ENCODE results near the gene PLA2G6. TPM values are rescaled to one million over a fixed set of nuclear protein-coding genes. Genes with fewer than 3 reads are reported as not detected.
A peak's percentile ranks its signal among the peaks of the same experiment; 100 is the strongest.

PLA2G6 gene
- total RNA-seq, 1 donor from 2014 or later, result 52.4 TPM

DNA sequence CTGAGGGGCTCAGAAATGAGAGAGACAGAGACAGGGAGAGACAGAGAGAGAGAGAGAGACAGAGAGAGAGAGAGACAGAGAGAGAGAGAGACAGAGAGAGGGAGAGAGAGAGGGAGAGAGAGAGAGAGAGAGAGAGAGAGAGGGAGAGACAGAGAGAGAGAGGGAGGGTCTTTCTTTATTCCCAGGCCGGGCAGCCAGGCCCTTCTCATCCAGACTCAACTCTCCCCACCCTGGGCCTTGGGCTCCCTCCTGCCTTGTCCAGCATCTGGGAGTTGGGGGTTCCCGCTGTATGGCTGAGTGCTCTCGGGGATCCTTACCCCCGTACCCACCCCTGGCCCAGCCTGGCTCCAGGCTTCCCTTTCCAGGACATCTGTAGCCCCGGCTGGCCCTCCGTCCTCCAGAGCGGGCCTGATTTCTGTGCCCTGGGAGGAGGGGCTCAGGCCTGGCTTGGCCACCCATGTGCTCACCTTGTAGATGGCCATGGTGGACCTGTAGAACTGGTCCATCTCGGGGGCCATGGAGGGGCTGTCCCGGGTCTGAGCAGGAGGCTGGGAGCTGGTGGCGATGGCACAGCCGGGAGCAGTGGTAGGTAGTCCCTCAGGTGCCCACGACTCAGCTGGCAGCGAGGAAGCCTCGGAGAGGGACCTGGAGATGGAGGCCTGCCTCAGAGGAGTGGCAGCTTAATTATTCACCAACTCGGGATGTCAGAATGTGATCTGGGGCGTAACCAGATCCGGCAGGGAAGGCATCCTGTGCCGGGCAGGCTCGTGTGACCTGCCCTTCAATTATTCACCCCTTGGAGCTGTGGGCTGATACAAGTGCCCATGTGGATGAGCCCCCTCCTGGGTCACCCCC lies 71.4 kb downstream of the PLA2G6 start, which contains the start of gene BAIAP2L2:
Gene BAIAP2L2, minus strand, starts transcription at position 677 of the 855 bp plus-strand sequence. Its CDS starts 159 bp downstream, at position 518.
- H3K36me3 ChIP-seq, result no peaks in the 10 kb centered on the region
- H3K4me3 ChIP-seq, result no peak within 1 kb of the TSS
- TF ChIP-seq, protein P1, sequence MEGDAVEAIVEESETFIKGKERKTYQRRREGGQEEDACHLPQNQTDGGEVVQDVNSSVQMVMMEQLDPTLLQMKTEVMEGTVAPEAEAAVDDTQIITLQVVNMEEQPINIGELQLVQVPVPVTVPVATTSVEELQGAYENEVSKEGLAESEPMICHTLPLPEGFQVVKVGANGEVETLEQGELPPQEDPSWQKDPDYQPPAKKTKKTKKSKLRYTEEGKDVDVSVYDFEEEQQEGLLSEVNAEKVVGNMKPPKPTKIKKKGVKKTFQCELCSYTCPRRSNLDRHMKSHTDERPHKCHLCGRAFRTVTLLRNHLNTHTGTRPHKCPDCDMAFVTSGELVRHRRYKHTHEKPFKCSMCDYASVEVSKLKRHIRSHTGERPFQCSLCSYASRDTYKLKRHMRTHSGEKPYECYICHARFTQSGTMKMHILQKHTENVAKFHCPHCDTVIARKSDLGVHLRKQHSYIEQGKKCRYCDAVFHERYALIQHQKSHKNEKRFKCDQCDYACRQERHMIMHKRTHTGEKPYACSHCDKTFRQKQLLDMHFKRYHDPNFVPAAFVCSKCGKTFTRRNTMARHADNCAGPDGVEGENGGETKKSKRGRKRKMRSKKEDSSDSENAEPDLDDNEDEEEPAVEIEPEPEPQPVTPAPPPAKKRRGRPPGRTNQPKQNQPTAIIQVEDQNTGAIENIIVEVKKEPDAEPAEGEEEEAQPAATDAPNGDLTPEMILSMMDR (IDR thresholded peaks at IDR 0.05), result no peak
- no peak within 1 kb of the TSS for H3K27ac ChIP-seq
- ATAC-seq (no peak), DNase-seq (no peak)
- no peaks in the 10 kb centered on the region for H3K9me3 ChIP-seq
- no peaks in the 10 kb centered on the region for H3K27me3 ChIP-seq
- intact Hi-C loops (cut with DNase I), result no loop called here
- H3K4me1 ChIP-seq, result peaks cover 8% of the 10 kb centered on the region

DNA sequence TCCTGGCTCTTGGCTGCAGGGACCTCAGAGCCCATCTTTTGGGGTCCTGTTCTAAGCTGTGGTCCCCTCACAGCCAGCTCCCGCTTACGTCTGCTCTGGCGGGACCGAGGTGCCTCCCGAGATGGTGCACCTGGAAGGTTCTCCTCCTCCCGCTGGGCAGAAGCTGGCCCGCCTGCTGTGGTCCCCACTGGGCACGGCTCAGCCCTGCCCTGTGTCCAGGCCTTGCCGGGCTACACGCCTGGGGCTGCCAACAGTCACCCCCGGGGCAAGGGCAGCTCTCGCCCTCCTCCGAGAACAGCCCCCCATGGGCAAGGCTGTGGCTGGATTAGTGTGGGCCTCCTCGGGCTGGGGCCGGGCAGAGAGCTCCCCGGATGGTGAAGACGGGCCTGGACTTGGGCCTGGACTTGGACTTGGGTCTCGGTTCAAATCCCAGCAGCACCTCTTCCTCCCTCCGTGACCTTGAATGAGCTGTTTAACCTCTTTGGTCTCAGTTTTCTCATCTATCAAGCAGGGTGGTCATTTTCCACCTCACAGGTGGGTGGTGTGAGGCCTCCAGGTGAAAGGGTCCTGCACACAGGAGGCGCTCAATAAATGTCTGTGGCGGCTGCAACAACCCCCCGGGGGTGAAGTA lies 72.1 kb downstream of the PLA2G6 start:
- DNase-seq, result no peak

DNA sequence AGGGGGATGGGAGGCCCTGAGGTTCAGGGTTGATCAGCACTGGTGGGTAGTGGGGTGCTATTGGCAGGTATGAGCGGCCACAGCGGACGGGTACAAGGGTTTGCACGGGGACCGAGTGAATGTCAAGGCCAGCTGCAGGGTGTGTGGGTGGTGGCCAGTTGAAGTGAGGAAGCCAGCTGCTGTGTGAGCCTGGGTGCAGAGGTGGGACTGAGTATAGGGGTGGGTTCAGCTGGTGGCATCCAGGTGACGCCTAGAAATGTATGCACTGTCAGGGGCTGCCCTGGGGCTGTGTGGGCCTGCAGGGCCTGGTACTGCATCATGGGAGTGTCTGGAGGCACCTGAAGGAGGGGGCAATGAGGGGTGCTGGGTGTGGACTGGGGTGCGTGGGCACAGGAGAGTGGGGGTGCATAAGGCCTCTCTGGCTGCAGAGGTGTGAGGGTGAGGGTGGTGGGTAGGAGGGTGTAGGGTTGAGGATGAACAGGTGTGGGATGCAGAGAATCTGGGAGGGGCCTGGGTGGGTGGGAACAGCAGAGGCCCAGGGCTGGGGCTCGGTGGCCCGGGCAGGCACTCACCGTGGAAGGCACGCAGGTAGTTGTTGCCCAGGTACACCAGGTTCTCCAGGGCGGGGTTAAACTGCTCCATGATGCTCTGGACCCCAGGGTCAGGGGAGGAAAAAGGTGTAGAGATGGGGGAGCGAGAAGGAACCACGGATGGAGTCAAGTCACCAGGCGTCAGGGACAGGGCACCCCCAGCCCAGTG lies 72.9 kb downstream of the PLA2G6 start:
- H3K36me3 ChIP-seq, result no peaks in the 10 kb centered on the region
- intact Hi-C loops (cut with DNase I), result no loop called here
- H3K4me3 ChIP-seq, result no peak overlapping the region
- TF ChIP-seq, protein P1 (IDR thresholded peaks at IDR 0.05), result no peak
- no peak for DNase-seq
- no peak overlapping the region for H3K27ac ChIP-seq
- no peaks in the 10 kb centered on the region for H3K27me3 ChIP-seq
- no peaks in the 10 kb centered on the region for H3K4me1 ChIP-seq
- H3K9me3 ChIP-seq, result no peaks in the 10 kb centered on the region
- no peak for ATAC-seq

More for the DNA sequence above, 72.1 kb downstream of the PLA2G6 start:
- H3K27ac ChIP-seq, result no peak overlapping the region
- TF ChIP-seq, protein P1 (IDR thresholded peaks at IDR 0.05), result no peak
- no peak overlapping the region for H3K4me3 ChIP-seq
- peak; percentile 4 for ATAC-seq
- H3K9me3 ChIP-seq, result no peaks in the 10 kb centered on the region
- H3K36me3 ChIP-seq, result no peaks in the 10 kb centered on the region
- H3K4me1 ChIP-seq, result peaks cover 3% of the 10 kb centered on the region
- H3K27me3 ChIP-seq, result no peaks in the 10 kb centered on the region
- intact Hi-C loops (cut with DNase I), result no loop called here

DNA sequence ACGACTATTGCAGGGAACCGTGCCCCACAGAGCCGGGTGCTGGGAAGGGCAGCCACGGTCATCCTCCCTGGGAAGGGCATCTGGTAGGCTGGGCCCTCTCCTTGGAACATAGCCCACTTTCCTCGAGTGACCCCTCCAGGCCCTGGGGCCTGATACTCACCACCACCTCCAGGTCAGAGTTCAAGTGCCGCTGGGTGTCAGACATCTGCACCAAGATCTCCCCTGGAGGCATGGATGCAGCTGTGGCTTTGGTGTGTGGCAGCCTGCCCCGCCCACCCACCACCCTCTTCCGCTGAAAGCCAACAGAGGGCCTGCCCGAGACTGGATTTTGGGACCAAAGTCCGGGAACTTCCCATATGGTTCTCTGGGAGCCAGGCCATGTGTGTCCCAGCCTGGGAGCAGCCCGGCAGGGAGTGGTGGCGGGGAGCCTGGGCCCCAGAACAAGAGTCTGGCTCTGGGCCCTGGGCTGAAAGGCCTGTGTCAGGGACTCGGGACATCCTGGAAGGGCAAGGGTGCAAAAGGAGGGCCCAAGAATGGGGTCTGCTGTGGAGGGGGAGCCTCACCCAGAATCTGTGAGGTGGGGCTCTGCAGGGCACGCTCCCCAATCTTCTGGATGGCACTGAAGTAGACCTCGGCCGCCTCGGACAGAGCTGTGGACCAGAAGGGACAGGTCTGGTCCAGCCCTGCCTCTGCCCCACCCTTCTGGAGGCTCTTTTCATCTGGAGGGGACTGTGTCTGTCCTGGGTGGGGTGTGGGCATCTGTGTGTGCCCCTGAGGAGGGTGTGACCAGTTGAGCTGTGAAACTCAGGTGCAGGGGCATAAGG lies 73.7 kb downstream of the PLA2G6 start:
- DNase-seq (no peak), ATAC-seq (peak; percentile 3)
- intact Hi-C loops (cut with DNase I), result no loop called here

More for the DNA sequence above, 73.7 kb downstream of the PLA2G6 start:
- Histone ChIP-seq H3K4me3 (no peak overlapping the region), H3K9me3 (no peaks in the 10 kb centered on the region), H3K4me1 (no peaks in the 10 kb centered on the region), H3K27me3 (no peaks in the 10 kb centered on the region), H3K36me3 (no peaks in the 10 kb centered on the region), H3K27ac (no peak overlapping the region)
- TF ChIP-seq, protein P1 (IDR thresholded peaks at IDR 0.05), result no peak

All from upper lobe of right lung (tissue), 1 donor.